ENCODE data around the gene BHLHE23.

DNA sequence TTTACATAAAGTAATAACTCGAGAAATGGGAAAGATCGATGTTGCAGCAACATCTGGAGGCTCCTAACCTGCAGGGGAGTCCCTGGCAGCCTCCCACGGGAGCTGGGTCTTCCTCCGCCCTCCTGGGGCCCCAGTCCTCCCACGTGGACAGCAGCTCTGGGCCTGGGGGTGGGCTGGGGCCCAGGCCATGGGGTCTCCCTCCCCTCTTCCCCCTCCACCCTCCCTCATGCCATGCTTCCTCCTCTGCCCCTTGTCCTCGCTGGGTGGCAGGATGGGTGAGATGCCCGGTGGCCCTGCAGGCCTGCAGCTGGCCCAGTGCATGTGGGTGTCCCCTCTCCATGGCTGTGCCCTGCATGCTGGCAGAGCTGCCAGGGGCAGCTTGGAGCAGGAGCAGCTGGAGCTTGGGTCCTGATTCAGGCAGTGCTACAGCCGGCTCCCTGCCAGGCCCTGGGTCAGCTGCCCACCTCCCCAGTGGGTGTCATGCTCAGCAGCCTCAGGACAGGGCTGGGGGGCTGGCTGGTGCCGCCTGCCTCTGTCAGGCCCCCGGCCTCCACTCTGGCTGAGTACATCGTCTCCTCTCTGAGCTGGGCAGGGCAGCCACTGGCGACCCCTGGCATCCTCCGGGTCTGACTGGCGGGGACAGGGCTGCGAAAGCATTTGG is 48.9 kb upstream of the BHLHE23 start:
- TF ChIP-seq EGR1 (IDR thresholded peaks at IDR 0.05), result no peak
- TF ChIP-seq, protein P1, sequence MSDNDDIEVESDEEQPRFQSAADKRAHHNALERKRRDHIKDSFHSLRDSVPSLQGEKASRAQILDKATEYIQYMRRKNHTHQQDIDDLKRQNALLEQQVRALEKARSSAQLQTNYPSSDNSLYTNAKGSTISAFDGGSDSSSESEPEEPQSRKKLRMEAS (IDR thresholded peaks at IDR 0.05), result no peak
- TF ChIP-seq, protein P2, sequence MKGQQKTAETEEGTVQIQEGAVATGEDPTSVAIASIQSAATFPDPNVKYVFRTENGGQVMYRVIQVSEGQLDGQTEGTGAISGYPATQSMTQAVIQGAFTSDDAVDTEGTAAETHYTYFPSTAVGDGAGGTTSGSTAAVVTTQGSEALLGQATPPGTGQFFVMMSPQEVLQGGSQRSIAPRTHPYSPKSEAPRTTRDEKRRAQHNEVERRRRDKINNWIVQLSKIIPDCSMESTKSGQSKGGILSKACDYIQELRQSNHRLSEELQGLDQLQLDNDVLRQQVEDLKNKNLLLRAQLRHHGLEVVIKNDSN (IDR thresholded peaks at IDR 0.05), result no peak
- TF ChIP-seq CEBPB (IDR thresholded peaks at IDR 0.05), result no peak
- TF ChIP-seq YY1 (IDR thresholded peaks at IDR 0.05; ENCODE audit: low read depth), result no peak
- TF ChIP-seq, protein P3, sequence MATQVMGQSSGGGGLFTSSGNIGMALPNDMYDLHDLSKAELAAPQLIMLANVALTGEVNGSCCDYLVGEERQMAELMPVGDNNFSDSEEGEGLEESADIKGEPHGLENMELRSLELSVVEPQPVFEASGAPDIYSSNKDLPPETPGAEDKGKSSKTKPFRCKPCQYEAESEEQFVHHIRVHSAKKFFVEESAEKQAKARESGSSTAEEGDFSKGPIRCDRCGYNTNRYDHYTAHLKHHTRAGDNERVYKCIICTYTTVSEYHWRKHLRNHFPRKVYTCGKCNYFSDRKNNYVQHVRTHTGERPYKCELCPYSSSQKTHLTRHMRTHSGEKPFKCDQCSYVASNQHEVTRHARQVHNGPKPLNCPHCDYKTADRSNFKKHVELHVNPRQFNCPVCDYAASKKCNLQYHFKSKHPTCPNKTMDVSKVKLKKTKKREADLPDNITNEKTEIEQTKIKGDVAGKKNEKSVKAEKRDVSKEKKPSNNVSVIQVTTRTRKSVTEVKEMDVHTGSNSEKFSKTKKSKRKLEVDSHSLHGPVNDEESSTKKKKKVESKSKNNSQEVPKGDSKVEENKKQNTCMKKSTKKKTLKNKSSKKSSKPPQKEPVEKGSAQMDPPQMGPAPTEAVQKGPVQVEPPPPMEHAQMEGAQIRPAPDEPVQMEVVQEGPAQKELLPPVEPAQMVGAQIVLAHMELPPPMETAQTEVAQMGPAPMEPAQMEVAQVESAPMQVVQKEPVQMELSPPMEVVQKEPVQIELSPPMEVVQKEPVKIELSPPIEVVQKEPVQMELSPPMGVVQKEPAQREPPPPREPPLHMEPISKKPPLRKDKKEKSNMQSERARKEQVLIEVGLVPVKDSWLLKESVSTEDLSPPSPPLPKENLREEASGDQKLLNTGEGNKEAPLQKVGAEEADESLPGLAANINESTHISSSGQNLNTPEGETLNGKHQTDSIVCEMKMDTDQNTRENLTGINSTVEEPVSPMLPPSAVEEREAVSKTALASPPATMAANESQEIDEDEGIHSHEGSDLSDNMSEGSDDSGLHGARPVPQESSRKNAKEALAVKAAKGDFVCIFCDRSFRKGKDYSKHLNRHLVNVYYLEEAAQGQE (IDR thresholded peaks at IDR 0.05; ENCODE audit: low read depth), result no peak
- TF ChIP-seq ZBTB7A (IDR thresholded peaks at IDR 0.05; ENCODE audit: low read depth), result no peak
- TF ChIP-seq TAF1 (IDR thresholded peaks at IDR 0.05; ENCODE audit: low read depth), result no peak
